Esophagus squamous epithelium (tissue), 5 donors: ENCODE results near the gene HDX. TPM values are rescaled to one million over a fixed set of nuclear protein-coding genes. Genes with fewer than 3 reads are reported as not detected.

ENCODE experiments used
- DNase-seq: peaks from one replicate; lab custom pipeline; 2025; lab: John Stamatoyannopoulos, UW
- H3K27ac ChIP-seq, 4 donors: fragments of 200-600 bp; sonication (generic); one replicate each; pipeline ENCODE4 v1.5.1; 2016 to 2019; ENCODE audit warnings: mild to moderate bottlenecking in 1 of 4
- H3K27me3 ChIP-seq, 4 donors: fragments of 200-600 bp; sonication (generic); 1 replicate in 3 of 4; 2 replicates in 1 of 4; pipeline versions ENCODE4 v1.5.1 to v1.6.0; 2017 to 2021; ENCODE audit warnings: antibody characterized with exemption in 1 of 4
- H3K36me3 ChIP-seq, 3 donors: fragments of 200-600 bp; sonication (generic); one replicate each; pipeline ENCODE4 v1.5.1; 2016 to 2019
- H3K4me1 ChIP-seq, 3 donors: fragments of 200-600 bp; sonication (generic); one replicate each; pipeline ENCODE4 v1.5.1; 2017 to 2019
- H3K4me3 ChIP-seq, 4 donors: fragments of 200-600 bp; sonication (generic); 1 replicate in 3 of 4; 2 replicates in 1 of 4; pipeline ENCODE4 v1.5.1; 2016 to 2019; ENCODE audit warnings: mild to moderate bottlenecking in 2 of 4, moderate library complexity in 1 of 4
- H3K9me3 ChIP-seq, 3 donors: fragments of 200-600 bp; sonication (generic); one replicate each; pipeline ENCODE4 v1.5.1; 2016 to 2019
- POLR2A ChIP-seq, 4 donors: fragments of 450-650 bp; IDR thresholded peaks; one replicate each; pipeline ENCODE4 v1.6.1; 2017; ENCODE audit warnings: antibody characterized with exemption in 4 of 4, mild to moderate bottlenecking in 4 of 4, moderate library complexity in 3 of 4
- WGBS, 2 donors: methylation state at CpG; one replicate each; pipeline ENCODE4 v1.1.5; 2018; 5-methylcytosine and 5-hydroxymethylcytosine counted together
- intact Hi-C: fragments of 100-400 bp; cut with DNase I; formaldehyde crosslinking; loops from one replicate; pipeline ENCODE4 v1.15.0; 2022
- total RNA-seq, 4 donors: library from RNA; depleted of rRNA; stranded (reverse); fragments of >200 nt; gene quantifications; one replicate each; pipeline ENCODE4 v1.1.0, GENCODE V29; 2016
- TF ChIP-seq, protein P1 (sequence below), 6 experiments: fragments of 450-650 bp in 4 of 6; fragments of 200-600 bp in 2 of 6; sonication (generic) in 2 of 6; IDR thresholded peaks; one replicate each; pipeline ENCODE4 v1.5.1; 2016 to 2019; ENCODE audit warnings: antibody characterized with exemption in 6 of 6, mild to moderate bottlenecking in 4 of 6, moderate library complexity in 4 of 6
- donor health status: DM: yes; HTN: yes; CAD: no.

HDX gene
- total RNA-seq, 4 donors from 2014 or later: 0.34 to 5.5 (median 1.1) TPM

DNA sequence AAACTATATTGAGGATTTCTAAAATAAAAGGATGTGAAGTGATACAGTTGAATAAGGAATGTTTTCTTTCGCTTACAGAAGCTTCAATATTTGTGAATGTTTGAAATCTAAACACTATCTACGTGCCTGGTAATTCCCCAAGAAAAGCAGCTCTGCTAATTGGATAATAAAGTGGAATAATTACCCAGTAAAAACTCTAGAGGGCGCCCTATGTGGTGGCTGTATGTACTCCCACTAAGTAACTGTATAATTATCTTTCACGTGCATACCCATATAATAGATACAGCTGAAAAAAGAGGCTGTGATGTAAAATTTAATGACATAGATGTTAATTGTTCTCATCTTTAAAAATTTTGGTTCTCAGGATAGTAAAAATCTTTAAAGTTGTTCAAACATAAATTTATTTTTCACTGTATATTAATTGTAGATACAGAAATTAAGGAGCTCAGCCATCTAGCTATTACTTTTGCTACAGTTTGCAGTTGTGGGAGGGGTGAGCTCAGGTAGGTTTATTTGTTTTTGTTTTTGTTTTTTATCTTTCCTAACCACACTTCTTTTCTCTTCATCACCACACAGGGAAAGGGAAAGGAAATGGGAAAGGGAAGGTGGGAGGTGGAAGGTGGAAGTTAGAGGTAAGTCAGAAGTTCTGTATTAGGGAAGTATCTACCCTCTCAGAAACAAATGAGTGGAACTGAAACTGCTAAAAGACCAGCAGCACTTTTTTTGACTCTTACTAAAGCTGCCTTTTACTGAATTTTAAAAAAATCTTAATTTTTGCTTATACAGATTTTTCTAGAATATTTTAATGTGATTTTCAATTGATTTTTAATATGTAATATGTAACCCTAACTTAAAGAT, 162.5 kb downstream of the HDX start:
- Histone ChIP-seq H3K36me3 (no peaks in the 10 kb centered on the region), H3K27ac (no peak overlapping the region), H3K4me1 (no peaks in the 10 kb centered on the region), H3K27me3 (no peaks in the 10 kb centered on the region), H3K9me3 (no peaks in the 10 kb centered on the region), H3K4me3 (no peak overlapping the region)
- TF ChIP-seq POLR2A (IDR thresholded peaks at IDR 0.05): no peak
- TF ChIP-seq, protein P1, sequence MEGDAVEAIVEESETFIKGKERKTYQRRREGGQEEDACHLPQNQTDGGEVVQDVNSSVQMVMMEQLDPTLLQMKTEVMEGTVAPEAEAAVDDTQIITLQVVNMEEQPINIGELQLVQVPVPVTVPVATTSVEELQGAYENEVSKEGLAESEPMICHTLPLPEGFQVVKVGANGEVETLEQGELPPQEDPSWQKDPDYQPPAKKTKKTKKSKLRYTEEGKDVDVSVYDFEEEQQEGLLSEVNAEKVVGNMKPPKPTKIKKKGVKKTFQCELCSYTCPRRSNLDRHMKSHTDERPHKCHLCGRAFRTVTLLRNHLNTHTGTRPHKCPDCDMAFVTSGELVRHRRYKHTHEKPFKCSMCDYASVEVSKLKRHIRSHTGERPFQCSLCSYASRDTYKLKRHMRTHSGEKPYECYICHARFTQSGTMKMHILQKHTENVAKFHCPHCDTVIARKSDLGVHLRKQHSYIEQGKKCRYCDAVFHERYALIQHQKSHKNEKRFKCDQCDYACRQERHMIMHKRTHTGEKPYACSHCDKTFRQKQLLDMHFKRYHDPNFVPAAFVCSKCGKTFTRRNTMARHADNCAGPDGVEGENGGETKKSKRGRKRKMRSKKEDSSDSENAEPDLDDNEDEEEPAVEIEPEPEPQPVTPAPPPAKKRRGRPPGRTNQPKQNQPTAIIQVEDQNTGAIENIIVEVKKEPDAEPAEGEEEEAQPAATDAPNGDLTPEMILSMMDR (IDR thresholded peaks at IDR 0.05): peak in 4 of 6 experiments; percentile 30 to 53 (median 40)
- DNase-seq: no peak
- WGBS, 2 donors: 14 to 16% methylated on average over 4 of the region's 4 CpGs
- intact Hi-C loops: no loop called here

DNA sequence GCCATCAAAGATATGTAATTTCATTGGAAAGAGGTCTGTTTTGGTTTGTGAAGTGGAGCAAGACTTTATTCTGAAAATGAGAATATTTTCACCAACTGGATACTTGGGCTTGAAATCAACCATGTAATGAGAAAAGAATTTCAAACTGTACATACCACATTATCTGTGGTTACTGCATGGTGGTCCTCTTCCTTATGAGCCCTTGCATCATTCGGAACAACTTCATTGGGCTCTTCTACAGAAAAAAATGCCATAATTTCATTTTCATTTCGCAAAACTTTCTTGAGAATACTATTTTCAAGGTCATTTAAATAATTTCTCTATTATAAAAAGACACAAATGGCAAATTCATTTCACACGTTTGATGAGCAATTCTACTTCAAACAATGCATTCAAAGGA, 165.6 kb downstream of the HDX start:
- H3K4me3 ChIP-seq: no peak overlapping the region
- H3K36me3 ChIP-seq: no peaks in the 10 kb centered on the region
- DNase-seq: no peak
- intact Hi-C loops: no loop called here
- TF ChIP-seq, protein P1 (IDR thresholded peaks at IDR 0.05): no peak
- TF ChIP-seq POLR2A (IDR thresholded peaks at IDR 0.05): no peak
- no peaks in the 10 kb centered on the region for H3K27me3 ChIP-seq
- no peaks in the 10 kb centered on the region for H3K9me3 ChIP-seq
- no peak overlapping the region for H3K27ac ChIP-seq
- WGBS, 2 donors: 59 to 84% methylated on average over 3 of the region's 3 CpGs
- H3K4me1 ChIP-seq: no peaks in the 10 kb centered on the region

DNA sequence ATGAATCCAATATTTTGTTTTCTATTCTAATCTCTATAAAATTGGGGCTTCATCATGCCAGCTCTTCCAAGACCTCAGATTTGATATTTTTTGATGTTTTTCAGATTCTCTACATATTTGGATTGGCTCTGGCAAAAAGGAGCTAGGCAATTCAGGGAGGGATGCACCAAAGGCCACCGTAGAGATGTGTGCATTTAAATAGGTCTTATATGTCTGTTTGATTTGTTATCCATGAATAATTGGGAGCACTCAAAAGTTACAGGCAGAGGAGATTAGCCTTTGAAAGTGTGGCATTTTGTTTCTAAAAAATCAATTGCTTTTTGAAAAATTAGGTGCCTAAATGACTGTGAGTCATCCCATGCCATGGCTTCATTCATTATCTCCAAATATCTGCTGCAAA, 167.1 kb downstream of the HDX start:
- 81 to 83% methylated on average over 1 of the region's 1 CpG for WGBS, 2 donors
- Histone ChIP-seq H3K4me1 (no peaks in the 10 kb centered on the region), H3K9me3 (no peaks in the 10 kb centered on the region), H3K4me3 (no peak overlapping the region), H3K27me3 (no peaks in the 10 kb centered on the region), H3K36me3 (no peaks in the 10 kb centered on the region), H3K27ac (no peak overlapping the region)
- no peak for DNase-seq
- intact Hi-C loops: no loop called here
- TF ChIP-seq, protein P1 (IDR thresholded peaks at IDR 0.05): no peak
- no peak for TF ChIP-seq POLR2A (IDR thresholded peaks at IDR 0.05)

DNA sequence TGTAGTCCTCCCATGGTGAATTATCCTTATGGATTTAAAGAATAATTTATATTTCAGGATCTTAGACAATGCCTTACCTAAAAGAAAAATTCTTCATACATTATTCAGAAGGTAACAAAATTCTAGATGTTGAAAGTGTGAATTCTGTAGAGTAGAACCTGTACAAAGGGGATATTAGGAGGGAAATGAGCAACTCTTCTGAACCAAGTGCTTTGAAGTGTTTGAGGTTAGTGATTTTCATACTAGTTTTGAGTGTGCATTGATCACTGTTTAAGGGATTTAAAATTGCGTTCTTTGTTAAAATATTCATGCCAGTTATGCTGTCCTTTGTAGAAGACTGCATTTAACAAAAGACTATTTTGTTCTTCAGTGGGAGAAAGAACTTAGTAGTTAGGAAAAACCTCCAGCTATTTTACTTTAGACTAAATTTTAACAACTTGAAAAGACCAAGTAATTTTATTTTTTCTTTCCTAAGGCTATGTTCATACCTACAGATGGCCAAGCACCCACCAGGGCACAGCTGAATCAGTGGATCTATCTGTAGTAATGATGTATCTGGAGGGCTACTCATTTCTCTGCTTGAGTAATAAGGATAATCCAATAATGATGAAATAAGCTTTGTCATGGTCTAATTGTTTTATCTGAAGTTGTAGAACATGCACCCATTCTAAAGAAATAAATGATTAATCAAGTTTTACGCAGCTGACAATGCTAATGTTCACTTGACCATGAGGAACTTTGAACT, 180.0 kb downstream of the HDX start:
- no peak overlapping the region for H3K4me3 ChIP-seq
- WGBS, 2 donors: 54 to 83% methylated on average over 2 of the region's 2 CpGs
- TF ChIP-seq POLR2A (IDR thresholded peaks at IDR 0.05): no peak
- TF ChIP-seq, protein P1 (IDR thresholded peaks at IDR 0.05): no peak
- no peaks in the 10 kb centered on the region for H3K4me1 ChIP-seq
- intact Hi-C loops: no loop called here
- H3K36me3 ChIP-seq: no peaks in the 10 kb centered on the region
- DNase-seq: no peak
- H3K27ac ChIP-seq: no peak overlapping the region
- no peaks in the 10 kb centered on the region for H3K27me3 ChIP-seq
- no peaks in the 10 kb centered on the region for H3K9me3 ChIP-seq

DNA sequence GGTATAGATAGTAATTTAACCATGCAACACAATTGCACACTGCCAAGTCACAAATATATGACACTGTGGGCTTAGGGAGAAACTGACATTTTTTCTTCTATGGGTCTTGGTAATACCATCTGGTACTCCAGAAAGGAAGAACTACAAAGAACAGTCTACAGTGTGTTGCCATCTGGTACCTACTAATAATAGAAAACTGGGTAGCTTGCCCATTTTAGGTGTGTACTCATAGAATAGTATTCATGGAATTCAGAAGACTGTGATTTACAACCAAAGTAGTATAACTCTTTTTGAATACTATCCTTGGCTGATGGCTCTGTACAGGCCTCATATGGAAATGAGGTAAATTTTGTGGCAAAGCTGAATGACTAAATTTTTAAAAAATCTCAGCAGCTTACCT, 181.6 kb downstream of the HDX start:
- H3K9me3 ChIP-seq: no peaks in the 10 kb centered on the region
- intact Hi-C loops: no loop called here
- TF ChIP-seq, protein P1 (IDR thresholded peaks at IDR 0.05): no peak
- no peak for TF ChIP-seq POLR2A (IDR thresholded peaks at IDR 0.05)
- no peak overlapping the region for H3K27ac ChIP-seq
- H3K27me3 ChIP-seq: no peaks in the 10 kb centered on the region
- H3K4me3 ChIP-seq: no peak overlapping the region
- no peaks in the 10 kb centered on the region for H3K4me1 ChIP-seq
- DNase-seq: no peak
- no peaks in the 10 kb centered on the region for H3K36me3 ChIP-seq
